Stimulated activated CD8-positive, alpha-beta memory T cell treated with anti-CD3 and anti-CD28 coated beads, Interleukin-2, amount 100 ng/mL, for 48 hours (primary cell): ENCODE results near the gene SPTSSB.

ENCODE experiments used
- DNase-seq, 2 donors: peaks; one replicate each; pipeline ENCODE4 v3.0.0-alpha.2; 2020; ENCODE audit warnings: low read depth in 2 of 2

Gene SPTSSB

DNA sequence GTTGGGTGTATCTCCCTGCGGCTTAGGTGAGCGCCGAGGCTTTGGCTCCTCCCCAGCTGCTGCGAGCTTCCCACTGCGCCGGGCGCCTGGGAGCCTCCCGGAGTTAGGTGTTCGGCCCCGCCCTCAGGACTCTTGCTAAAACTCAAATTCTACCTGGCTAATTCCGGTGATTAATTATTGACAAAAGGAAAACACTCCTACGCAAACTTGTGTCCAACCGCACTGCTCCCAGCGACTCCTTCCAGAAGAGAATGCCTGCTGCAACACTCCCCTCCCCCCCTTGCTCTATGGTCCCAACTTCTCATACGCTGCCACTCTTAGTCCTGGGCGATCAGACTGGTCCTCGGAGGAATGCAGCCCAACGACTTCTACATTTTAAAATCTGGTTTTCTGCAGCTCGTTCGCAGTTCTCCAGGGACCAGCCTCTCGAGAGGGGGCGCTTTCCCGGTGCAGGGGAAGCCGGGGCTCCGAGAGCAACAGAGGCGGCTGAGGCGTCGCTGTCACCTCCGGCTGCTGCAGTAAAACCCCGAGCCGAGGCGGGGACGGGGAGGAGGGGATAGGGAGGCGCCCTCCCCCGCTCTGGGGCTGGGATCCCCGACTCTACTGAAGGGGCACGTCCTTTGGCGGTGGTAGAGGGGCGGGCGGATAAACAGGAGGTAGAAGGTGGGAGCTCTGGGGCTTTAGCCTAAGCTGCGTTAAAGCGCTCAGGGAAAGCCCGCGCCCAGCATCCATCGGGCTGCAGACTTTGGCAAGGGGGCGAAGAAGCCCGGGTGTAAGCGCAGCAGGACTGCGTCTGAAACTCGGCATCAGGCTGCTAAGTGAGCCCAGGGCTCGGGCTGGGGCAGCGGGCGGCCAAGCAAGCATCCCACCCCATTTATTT is at the start of gene SPTSSB:
TSS of gene SPTSSB (minus strand) at position 77 of the 880 bp plus-strand sequence. CDS start 25,194 bp downstream, outside the sequence.
- peak; percentile 33 to 36 for DNase-seq

- DNase-seq: no peak
These were observed 49.4 kb upstream of the SPTSSB start for GRCh38 chr3:161420746-161421145.

DNA sequence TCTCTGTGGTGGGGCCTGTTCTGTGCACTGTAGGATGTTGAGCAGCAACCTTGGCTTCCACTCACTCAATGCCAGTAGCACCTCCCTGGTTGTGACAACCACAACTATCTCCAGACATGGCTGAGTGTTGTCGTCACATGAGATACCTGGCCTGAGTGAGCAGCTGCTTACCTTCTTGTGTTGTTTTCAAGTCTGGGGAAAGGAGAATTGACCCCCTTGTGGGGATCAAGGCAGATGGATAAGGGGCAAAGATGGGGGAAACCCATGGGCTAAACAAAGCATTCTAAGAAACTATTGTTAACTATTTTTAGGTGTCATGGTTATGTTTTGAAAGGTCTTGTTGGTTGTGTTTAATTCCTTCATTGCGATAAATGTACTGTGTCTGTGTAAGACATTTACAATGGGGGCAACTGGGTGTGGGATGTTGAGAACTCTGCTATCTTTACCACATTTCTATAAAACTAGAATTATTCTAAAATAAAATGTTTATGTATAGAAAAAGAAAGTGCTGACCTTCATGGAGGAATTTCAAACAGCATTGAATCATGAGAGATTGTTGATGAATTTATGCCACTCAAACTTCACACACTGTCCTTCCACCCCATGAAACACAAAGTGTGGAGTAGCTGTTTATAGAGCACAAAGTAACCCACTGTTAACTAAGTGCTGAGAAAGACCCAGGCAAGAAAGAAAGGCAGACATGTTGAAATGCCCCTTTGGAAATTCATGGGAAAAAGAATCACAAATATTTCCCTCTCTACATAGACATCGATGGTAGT is 48.4 kb upstream of the SPTSSB start:
- DNase-seq: no peak

DNA sequence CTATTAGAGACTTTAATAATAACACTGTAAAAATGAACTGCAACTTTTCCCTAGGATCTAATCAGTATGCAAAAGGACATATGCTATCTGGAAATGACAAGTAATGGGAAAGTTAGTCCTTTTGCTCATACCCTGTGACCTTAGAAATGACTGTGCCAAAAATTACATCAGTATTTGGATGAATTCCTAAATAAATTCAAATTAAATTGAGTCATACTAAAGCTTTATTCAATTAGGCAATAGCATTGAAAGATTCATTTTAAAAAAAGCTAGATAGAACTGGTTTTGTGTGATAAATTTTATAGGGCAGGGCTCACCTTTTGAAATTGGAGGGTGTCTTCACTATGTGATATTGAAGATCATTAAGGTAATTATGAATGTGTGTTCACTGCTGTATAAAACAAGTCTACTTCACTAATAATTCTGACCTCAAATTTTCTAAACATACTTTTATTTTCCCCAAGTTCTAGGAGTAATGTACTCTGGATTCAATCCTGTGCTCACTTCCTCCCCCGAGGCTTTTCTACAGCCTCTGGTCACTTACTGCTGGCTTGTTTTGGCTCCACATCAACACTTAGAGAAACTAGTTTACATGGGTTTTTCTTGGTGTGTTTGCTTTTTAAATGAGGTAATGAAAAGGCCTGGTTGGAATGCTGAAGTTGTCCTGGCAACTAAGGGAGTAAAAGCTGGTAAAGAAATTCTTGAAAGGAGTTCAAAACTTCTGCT is 44.4 kb upstream of the SPTSSB start:
- no peak for DNase-seq

DNA sequence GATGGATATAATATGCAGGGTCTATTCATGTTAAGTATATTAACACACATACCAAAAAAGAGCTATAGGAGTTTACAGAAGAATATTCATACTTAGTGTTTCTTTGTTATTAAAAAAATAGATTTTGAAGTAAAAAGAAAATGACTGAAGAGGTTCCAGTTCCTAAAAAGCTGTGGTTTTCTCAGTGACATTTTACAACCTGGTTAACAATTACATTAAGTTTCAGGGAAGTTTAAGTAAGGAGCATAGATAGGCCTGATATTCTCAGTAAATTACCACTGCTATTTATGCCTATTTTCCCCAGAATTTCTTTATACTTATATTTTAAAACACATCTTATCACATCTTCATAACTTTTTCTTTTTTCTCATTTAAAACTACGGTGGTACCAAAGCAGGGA is 43.6 kb upstream of the SPTSSB start:
- no peak for DNase-seq

- DNase-seq: no peak
These were observed 42.5 kb upstream of the SPTSSB start for GRCh38 chr3:161413855-161414210.

GRCh38 chr3:161413127-161413854 is 42.0 kb upstream of the SPTSSB start:
- no peak for DNase-seq

- DNase-seq: no peak
These were observed 40.8 kb upstream of the SPTSSB start for GRCh38 chr3:161412123-161412522.

GRCh38 chr3:161409858-161410257 is 38.5 kb upstream of the SPTSSB start:
- DNase-seq: no peak

DNA sequence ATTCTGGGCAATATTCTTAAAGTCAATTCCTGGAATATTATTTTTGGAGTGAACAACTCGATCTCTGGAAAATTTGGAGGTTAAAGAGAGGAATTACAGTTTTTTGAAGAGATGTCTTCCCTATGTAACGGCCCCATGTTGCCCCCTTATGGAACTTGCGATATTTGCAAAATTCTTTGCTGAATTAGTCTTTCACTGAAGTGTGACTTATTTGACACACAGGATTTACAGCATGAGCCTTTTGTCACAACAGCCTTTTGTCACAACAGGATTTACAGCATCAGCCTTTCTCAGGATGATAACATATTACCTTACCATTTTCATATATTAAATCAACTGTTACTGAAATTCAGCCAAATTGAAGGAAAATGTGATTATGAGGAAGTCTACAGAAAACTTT is 37.8 kb upstream of the SPTSSB start:
- DNase-seq: peak in 1 of 2 donors; percentile 2

DNA sequence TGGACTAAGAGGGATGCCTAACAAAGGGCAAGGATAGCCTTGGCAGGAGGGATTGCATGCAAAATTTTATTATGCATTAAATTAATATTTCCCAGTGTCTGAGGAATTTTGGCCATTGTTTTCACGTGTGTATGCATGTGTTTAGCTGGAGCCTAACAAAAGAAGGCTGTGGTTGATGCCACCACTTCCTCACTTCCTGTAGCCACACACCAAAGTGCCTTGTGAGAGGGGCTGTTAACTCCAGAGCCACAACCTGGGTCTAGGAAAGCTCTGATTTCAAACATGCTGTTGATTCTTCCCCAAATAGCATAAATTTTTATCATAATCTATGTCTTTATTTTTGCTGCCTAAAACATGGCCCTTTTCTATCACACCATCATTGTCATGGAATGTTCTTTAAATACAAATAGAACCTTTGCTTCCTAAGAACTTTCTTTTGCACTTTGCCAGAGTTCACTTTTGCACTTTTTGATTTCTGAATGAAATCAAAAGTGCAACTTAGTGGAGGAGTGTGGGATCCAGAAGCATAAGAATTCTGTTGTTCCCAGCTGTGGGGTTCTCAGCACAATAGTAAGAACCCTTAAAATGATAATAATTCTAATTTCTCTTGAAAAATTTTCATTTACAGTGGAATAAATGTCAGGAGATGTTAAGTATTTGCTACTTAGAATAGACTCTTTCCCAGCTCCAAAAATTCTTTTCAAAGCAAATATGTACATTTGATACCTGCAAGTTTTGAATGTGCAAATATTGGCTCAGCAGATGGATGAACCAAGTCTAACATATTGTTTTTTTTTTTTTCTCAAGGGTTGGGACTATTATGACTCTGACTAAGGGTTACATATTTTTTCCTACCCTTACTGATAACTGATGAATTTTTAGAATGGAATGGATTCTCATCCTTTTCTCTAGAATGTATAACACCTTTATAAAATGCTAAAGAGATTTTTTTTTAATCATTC is 35.6 kb upstream of the SPTSSB start:
- no peak for DNase-seq

- DNase-seq: no peak
These were observed 34.5 kb upstream of the SPTSSB start for GRCh38 chr3:161405836-161406235.

- no peak for DNase-seq
These were observed 33.8 kb upstream of the SPTSSB start for GRCh38 chr3:161405087-161405486.

GRCh38 chr3:161403251-161403650 is 31.9 kb upstream of the SPTSSB start:
- DNase-seq: no peak

GRCh38 chr3:161401389-161401788 is 30.1 kb upstream of the SPTSSB start:
- no peak for DNase-seq

- DNase-seq: no peak
These were observed 29.3 kb upstream of the SPTSSB start for GRCh38 chr3:161400650-161401049.

GRCh38 chr3:161395115-161396012 is 24.0 kb upstream of the SPTSSB start:
- no peak for DNase-seq

DNA sequence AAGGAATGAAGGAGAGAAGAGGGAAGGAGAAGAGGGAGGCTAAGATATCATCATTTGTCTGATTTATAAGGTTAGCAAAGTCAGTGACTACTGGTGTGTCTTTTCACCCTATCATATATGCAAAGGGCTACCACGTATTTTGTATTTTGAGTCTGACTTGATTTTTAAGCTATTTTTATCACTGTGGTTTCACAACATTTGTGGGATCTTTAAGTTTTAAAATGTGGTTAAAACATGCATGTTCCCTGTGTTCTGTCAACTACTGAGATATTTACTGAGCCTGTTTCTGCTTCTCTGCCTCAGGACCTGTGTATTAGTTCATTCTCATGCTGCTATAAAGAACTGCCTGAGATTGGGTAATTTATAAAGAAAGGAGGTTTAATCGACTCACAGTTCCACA is 22.5 kb upstream of the SPTSSB start:
- no peak for DNase-seq

DNA sequence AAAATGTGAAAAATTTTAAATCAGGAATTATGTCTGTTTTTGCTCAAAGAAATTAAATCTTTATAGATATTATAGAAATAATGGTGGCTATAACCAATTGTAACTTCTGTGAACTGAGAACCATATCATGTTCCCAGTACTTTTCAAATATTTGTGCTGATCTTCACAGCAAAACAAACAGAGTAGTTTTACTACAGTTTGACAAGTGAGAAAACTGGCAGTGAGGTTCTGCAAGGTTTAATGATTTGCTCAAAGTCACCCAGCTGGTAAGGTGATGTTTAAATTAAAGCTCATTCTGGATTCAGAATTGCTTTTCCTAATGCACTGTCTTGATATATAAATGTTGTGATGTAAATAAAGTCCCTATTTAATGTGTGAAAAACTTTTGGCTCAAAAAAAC is 22.0 kb upstream of the SPTSSB start:
- DNase-seq: no peak
